ENCODE measurements around the gene TRIM27. TPM values are rescaled to one million over a fixed set of nuclear protein-coding genes. Genes with fewer than 3 reads are reported as not detected.

Gene TRIM27
- total and polyA plus RNA-seq, 10 of the 15 experiments (the other 5 are each of a cell fraction or from before 2014, with no cell fraction given): 18.5 to 74.7 (median 58.0) TPM

DNA sequence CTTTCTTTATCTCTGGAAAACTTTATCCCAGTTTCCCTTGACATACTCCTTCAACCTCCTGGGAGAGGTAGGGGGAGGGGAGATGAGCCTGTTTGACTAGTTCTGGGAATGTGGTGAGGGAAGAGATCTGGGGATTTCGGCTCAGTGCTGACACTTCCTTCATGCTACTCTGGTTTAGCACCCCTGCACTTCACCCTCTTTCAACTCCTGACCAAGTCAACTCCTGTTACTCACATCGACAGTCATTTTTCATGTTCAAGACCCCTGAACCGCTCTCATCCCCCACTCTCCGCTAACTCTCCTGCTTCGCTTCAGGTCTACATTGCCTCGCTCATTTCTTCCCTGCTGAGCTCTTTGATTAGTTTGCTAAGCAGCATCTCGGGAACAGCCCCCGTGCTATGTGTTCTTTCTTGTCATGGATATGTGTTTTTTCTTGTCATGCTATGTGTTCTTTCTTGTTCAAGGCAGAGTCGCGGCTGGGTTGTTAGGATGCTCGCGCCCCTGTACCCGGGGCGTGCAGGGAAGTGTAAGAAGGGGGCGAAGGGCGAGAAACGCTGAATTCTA lies 16.6 kb upstream of the TRIM27 start:
- BruUV-seq (replicated peaks): no TSS peak
- no peak for FAIRE-seq
- ATAC-seq: peak; percentile 50
- H3K27me3 ChIP-seq (replicated peaks in 1 of 2; ENCODE audit: control insufficient read depth in 2 of 2, insufficient read depth in 2 of 2, low read length in 1 of 2): no peaks in the 10 kb centered on the region
- H3K4me1 ChIP-seq (ENCODE audit: control insufficient read depth, insufficient read depth, low read length): no peaks in the 10 kb centered on the region; the same call in 1 of the 2 replicates
- CTCF ChIA-PET: interaction anchor here (1.0 to 3.4 kb wide), 8 partner anchors 18 to 103 kb away, joined by 3 to 18 read pairs (median 4); partner anchors contain the start of gene TRIM27
- H2AFZ ChIP-seq (ENCODE audit: control insufficient read depth, low read depth, low read length): peak overlapping the region; percentile 98
- peak; percentile 37 for DNase-seq (ENCODE audit: low read depth, low spot score)
- in situ Hi-C loops (cut with MboI) (loop anchor here (5.0 kb wide), 2 partner anchors 42 to 103 kb away; no protein-coding TSS in a partner anchor), intact Hi-C loops (cut with micrococcal nuclease; ENCODE audit: unreplicated experiment) (loop anchor here (1.0 to 10.0 kb wide), 6 partner anchors 18 to 726 kb away; partner anchors contain the start of genes TRIM27 and ZSCAN12)
- H3K4me3 ChIP-seq: peak overlapping the region; percentile 77
- H4K20me1 ChIP-seq (ENCODE audit: control insufficient read depth, insufficient read depth): no peaks in the 10 kb centered on the region
- TF ChIP-seq IKZF1 (conservative IDR thresholded peaks at IDR 0.05): peak; percentile 20
- TF ChIP-seq CBX5 (IDR thresholded peaks at IDR 0.05; ENCODE audit: low read depth): 0 out of 2 replicates have a peak, but pooled peaks have one; percentile 3
- TF ChIP-seq SP1 (IDR thresholded peaks at IDR 0.05; ENCODE audit: low read depth, low read length): no peak
- no peak for TF ChIP-seq SMAD1 (IDR thresholded peaks at IDR 0.05; ENCODE audit: low read depth, partially characterized antibody)
- no peak for TF ChIP-seq ESRRA (IDR thresholded peaks at IDR 0.05; ENCODE audit: low read length)
- TF ChIP-seq CHD1 (IDR thresholded peaks at IDR 0.05; ENCODE audit: low read depth, low read length): no peak
- no peak for TF ChIP-seq ZNF207 (IDR thresholded peaks at IDR 0.05; ENCODE audit: borderline replicate concordance)
- no peak for TF ChIP-seq PAX8 (IDR thresholded peaks at IDR 0.05)
- TF ChIP-seq, protein P1, sequence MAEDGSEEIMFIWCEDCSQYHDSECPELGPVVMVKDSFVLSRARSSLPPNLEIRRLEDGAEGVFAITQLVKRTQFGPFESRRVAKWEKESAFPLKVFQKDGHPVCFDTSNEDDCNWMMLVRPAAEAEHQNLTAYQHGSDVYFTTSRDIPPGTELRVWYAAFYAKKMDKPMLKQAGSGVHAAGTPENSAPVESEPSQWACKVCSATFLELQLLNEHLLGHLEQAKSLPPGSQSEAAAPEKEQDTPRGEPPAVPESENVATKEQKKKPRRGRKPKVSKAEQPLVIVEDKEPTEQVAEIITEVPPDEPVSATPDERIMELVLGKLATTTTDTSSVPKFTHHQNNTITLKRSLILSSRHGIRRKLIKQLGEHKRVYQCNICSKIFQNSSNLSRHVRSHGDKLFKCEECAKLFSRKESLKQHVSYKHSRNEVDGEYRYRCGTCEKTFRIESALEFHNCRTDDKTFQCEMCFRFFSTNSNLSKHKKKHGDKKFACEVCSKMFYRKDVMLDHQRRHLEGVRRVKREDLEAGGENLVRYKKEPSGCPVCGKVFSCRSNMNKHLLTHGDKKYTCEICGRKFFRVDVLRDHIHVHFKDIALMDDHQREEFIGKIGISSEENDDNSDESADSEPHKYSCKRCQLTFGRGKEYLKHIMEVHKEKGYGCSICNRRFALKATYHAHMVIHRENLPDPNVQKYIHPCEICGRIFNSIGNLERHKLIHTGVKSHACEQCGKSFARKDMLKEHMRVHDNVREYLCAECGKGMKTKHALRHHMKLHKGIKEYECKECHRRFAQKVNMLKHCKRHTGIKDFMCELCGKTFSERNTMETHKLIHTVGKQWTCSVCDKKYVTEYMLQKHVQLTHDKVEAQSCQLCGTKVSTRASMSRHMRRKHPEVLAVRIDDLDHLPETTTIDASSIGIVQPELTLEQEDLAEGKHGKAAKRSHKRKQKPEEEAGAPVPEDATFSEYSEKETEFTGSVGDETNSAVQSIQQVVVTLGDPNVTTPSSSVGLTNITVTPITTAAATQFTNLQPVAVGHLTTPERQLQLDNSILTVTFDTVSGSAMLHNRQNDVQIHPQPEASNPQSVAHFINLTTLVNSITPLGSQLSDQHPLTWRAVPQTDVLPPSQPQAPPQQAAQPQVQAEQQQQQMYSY (CRISPR knock-in tag; IDR thresholded peaks at IDR 0.05): no peak
- TF ChIP-seq KAT2A (conservative IDR thresholded peaks at IDR 0.05; ENCODE audit: control insufficient read depth, low read depth, low read length): no peak
- no peak for TF ChIP-seq EGR1 (IDR thresholded peaks at IDR 0.05; ENCODE audit: borderline replicate concordance in 1 of 2, low read depth in 2 of 2, low read length in 2 of 2)
- peak in 1 of 2 experiments; percentile 30; a peak in 3 of 4 replicates for TF ChIP-seq IKZF2 (IDR thresholded peaks at IDR 0.05)
- no peak for TF ChIP-seq NFIC (IDR thresholded peaks at IDR 0.05; ENCODE audit: low read depth, low read length)
- no peak; the same call in 1 of the 2 replicates for TF ChIP-seq MTA3 (IDR thresholded peaks at IDR 0.05; ENCODE audit: borderline replicate concordance, low read length)
- no peak for TF ChIP-seq RFX5 (IDR thresholded peaks at IDR 0.05; ENCODE audit: low read depth, low read length)
- TF ChIP-seq POLR2A (IDR thresholded peaks at IDR 0.05; ENCODE audit: low read depth, low read length): no peak
- TF ChIP-seq ATF7 (IDR thresholded peaks at IDR 0.05; ENCODE audit: low read depth): no peak
- TF ChIP-seq, protein P2, sequence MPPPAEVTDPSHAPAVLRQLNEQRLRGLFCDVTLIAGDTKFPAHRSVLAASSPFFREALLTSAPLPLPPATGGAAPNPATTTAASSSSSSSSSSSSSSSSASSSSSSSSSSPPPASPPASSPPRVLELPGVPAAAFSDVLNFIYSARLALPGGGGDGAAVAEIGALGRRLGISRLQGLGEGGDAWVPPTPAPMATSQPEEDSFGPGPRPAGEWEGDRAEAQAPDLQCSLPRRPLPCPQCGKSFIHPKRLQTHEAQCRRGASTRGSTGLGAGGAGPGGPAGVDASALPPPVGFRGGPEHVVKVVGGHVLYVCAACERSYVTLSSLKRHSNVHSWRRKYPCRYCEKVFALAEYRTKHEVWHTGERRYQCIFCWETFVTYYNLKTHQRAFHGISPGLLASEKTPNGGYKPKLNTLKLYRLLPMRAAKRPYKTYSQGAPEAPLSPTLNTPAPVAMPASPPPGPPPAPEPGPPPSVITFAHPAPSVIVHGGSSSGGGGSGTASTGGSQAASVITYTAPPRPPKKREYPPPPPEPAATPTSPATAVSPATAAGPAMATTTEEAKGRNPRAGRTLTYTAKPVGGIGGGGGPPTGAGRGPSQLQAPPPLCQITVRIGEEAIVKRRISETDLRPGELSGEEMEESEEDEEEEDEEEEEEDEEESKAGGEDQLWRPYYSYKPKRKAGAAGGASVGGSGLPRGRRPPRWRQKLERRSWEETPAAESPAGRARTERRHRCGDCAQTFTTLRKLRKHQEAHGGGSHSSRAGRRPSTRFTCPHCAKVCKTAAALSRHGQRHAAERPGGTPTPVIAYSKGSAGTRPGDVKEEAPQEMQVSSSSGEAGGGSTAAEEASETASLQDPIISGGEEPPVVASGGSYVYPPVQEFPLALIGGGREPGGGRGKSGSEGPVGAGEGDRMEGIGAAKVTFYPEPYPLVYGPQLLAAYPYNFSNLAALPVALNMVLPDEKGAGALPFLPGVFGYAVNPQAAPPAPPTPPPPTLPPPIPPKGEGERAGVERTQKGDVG (CRISPR knock-in tag; IDR thresholded peaks at IDR 0.05): no peak
- peak overlapping the region; percentile 76 for H3K9ac ChIP-seq (ENCODE audit: control insufficient read depth, insufficient read depth, low read length)
- peak overlapping the region; percentile 98 for H3K4me2 ChIP-seq (ENCODE audit: control insufficient read depth, insufficient read depth)
- H3K79me2 ChIP-seq (ENCODE audit: control insufficient read depth, insufficient read depth, low read length): no peaks in the 10 kb centered on the region
- POLR2A ChIA-PET: interaction anchor here (0.9 to 1.9 kb wide), 4 partner anchors 16 to 45 kb away, joined by 3 to 8 read pairs (median 8); partner anchors contain the start of gene TRIM27
- peak overlapping the region; percentile 82 for H3K27ac ChIP-seq (ENCODE audit: control insufficient read depth, insufficient read depth)
- no peaks in the 10 kb centered on the region for H3K9me3 ChIP-seq (replicated peaks; ENCODE audit: control insufficient read depth, insufficient read depth, low read length)
- WGBS (ENCODE audit: insufficient coverage, insufficient replicate concordance, low lambda C conversion rate, missing lambda C conversion rate): under 1% methylated on average over 17 of the region's 17 CpGs
- SMC1A ChIA-PET (ENCODE audit: uncharacterized antibody, unreplicated experiment): interaction anchor here (2.5 to 3.2 kb wide), 2 partner anchors 18 to 102 kb away, joined by 9 to 12 read pairs; no protein-coding TSS in a partner anchor
- H3K36me3 ChIP-seq (ENCODE audit: control insufficient read depth in 2 of 2, insufficient read depth in 2 of 2, low read length in 1 of 2): no peaks in the 10 kb centered on the region
- RAD21 ChIA-PET (ENCODE audit: unreplicated experiment): interaction anchor here (2.3 to 2.9 kb wide), 2 partner anchors 16 to 103 kb away, joined by 12 to 17 read pairs; partner anchors contain the start of gene TRIM27
